ENCODE results near the gene PRKAB1.

Gene PRKAB1

GRCh38 chr12:119676573-119676972, 8.6 kb downstream of the PRKAB1 start:
- H3K4me3 ChIP-seq (ENCODE audit: control insufficient read depth, low read depth, low read length): no peak overlapping the region
- no peak for TF ChIP-seq CTCF (conservative IDR thresholded peaks at IDR 0.05; ENCODE audit: control insufficient read depth, insufficient read depth, low read depth, low read length)

GRCh38 chr12:119678459-119678858, 10.5 kb downstream of the PRKAB1 start:
- TF ChIP-seq CTCF (conservative IDR thresholded peaks at IDR 0.05; ENCODE audit: control insufficient read depth, insufficient read depth, low read depth, low read length): no peak

More at GRCh38 chr12:119676573-119676972, 8.6 kb downstream of the PRKAB1 start:
- DNase-seq (ENCODE audit: low read depth): no peak

GRCh38 chr12:119679081-119679480, 11.1 kb downstream of the PRKAB1 start:
- no peak for TF ChIP-seq CTCF (conservative IDR thresholded peaks at IDR 0.05; ENCODE audit: control insufficient read depth, insufficient read depth, low read depth, low read length)

More at GRCh38 chr12:119678459-119678858, 10.5 kb downstream of the PRKAB1 start:
- no peak for DNase-seq (ENCODE audit: low read depth)
- no peak overlapping the region for H3K4me3 ChIP-seq (ENCODE audit: control insufficient read depth, low read depth, low read length)

GRCh38 chr12:119679490-119679889, 11.6 kb downstream of the PRKAB1 start:
- H3K4me3 ChIP-seq (ENCODE audit: control insufficient read depth, low read depth, low read length): no peak overlapping the region
- no peak for DNase-seq (ENCODE audit: low read depth)
- TF ChIP-seq CTCF (conservative IDR thresholded peaks at IDR 0.05; ENCODE audit: control insufficient read depth, insufficient read depth, low read depth, low read length): no peak

More at GRCh38 chr12:119679081-119679480, 11.1 kb downstream of the PRKAB1 start:
- H3K4me3 ChIP-seq (ENCODE audit: control insufficient read depth, low read depth, low read length): no peak overlapping the region
- DNase-seq (ENCODE audit: low read depth): no peak

GRCh38 chr12:119681111-119681510, 13.2 kb downstream of the PRKAB1 start:
- DNase-seq (ENCODE audit: low read depth): no peak
- TF ChIP-seq CTCF (conservative IDR thresholded peaks at IDR 0.05; ENCODE audit: control insufficient read depth, insufficient read depth, low read depth, low read length): no peak
- H3K4me3 ChIP-seq (ENCODE audit: control insufficient read depth, low read depth, low read length): no peak overlapping the region

- H3K4me3 ChIP-seq (ENCODE audit: control insufficient read depth, low read depth, low read length): no peak overlapping the region
- no peak for DNase-seq (ENCODE audit: low read depth)
- no peak for TF ChIP-seq CTCF (conservative IDR thresholded peaks at IDR 0.05; ENCODE audit: control insufficient read depth, insufficient read depth, low read depth, low read length)
Observed at GRCh38 chr12:119681728-119682638, 14.1 kb downstream of the PRKAB1 start.

Measured in fibroblast of mammary gland (primary cell).